A172 (cell line): Measurements from ENCODE around the gene SYT6. TPM values are rescaled to one million over a fixed set of nuclear protein-coding genes. Genes with fewer than 3 reads are reported as not detected.

Experiments used
- DNase-seq: peaks from one replicate; pipeline ENCODE4 v3.0.0-alpha.2; 2015; ENCODE audit warnings: low spot score
- total RNA-seq: library from RNA; depleted of rRNA; stranded (reverse); fragments of >200 nt; shearing (Covaris generic); gene quantifications from 2 replicates; pipeline ENCODE4 v1.2.3, GENCODE V29; 2014

SYT6 gene
- total RNA-seq, 1 experiment from 2014 or later, result not detected

- peak; percentile 14 for DNase-seq
Observed at GRCh38 chr1:114154963-114155322, 1.3 kb upstream of the SYT6 start.

DNA sequence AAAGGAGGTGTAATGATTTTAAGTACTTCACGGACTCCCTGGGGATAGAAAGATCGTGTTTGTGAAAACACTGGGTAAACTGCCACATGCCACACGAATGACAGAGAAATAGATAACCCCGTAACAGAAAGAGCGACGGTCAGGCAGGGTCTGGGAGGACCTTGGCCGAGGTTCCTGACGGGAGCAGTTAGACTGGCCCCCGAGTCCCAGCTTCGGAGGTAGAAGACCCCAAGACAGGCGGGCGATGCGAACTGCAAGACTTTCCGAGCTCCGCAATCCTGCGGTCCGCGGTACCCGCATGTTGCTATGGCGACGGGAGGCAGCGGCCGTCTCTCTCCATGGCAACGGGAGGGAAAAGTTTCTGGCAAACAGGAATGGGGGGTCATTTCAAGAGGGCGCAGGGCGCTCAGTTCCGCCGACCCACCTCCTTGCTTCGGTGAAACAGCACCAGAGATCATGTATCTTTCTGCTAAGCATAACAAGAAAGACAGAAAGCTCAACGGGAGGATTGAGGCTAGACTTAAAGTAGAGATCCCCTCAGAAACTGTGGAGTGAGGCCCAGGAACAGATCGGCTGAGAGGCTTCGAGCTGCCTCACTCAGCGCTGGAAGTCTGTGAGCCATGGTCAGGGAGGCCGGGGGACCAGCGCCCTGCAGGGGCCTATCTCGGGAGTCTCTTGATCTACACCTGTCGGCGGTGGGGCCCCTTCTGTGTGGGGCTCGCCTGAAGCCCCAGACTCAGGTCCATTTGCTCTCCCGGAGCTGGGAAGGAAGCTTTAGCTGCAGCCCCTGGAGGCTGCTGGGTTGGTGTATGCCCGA is 685 bp upstream of the SYT6 start:
- DNase-seq, result no peak

GRCh38 chr1:114152508-114153260 is 985 bp downstream of the SYT6 start:
- DNase-seq, result no peak

DNA sequence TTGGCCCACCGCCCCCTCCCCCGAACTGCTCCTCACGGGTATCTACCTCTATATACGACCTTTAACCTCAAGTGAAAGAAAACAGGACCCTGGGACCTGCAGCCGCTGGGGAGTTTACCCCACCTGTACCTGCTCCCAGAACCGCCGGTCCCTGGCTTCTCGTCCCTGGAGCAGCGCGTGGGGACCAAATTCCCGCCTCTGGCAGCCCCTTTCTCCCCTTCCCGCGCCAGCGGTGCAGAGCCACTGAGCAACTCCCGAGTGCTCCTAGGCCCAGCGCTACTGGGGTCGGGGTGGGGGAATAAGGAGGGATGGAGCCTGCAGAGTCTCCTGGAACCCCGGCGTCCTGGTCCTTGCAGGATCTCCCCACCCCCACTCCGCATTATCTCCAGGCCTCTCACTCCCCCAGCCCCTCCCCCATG is 1.6 kb downstream of the SYT6 start:
- DNase-seq, result no peak

- no peak for DNase-seq
Observed at GRCh38 chr1:114150016-114150415, 3.7 kb downstream of the SYT6 start.

GRCh38 chr1:114149211-114149610 is 4.5 kb downstream of the SYT6 start:
- no peak for DNase-seq

DNA sequence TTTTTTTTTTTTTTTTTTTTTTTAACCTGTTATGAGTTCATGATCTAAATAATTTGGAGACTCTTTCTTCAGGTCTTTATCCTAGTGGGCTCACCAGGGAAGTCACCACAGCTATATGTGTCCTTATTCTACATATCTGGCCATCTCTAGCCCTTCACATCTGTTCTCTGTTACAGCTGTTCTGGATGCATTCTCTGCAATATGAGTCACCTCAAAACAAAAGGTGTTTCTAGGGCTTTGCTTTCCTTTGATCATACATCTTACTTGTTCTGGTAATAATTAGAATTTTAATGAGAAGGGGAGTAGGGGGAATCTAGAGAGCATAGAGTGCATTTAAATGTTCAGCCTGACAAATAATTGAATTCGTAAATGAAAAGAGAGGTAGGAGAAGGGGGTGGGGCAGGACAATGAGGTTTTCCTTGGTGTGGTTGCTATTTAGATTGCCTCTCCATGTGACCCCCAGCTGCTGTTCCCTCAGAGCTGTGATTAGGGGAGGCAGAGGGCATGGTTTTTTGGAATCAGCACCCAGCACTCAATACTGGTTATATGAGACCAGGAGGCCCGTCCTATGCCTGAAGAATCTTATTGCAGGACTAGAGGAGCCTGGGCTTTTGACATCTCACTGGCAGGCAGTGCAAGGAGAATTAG is 8.0 kb downstream of the SYT6 start:
- no peak for DNase-seq

DNA sequence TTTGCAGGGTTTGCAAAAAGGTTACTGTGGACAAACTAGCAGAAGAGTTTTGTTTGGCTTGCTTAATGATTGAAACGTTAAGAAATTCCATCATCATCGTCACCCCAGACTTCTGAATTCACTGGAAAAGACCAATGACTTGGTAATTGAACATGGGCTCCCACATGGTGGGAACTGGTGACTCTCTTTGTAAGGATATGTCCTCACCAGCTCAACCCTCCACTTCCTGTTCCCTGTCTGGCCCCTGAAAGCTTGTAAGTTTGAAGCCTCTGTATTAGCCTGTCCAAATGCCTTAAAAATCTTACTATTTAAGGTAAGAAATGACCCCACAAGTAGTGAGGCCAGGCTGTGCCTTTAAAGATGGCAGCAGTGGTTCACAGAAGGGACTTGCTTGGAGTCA is 9.7 kb downstream of the SYT6 start:
- DNase-seq, result no peak

DNA sequence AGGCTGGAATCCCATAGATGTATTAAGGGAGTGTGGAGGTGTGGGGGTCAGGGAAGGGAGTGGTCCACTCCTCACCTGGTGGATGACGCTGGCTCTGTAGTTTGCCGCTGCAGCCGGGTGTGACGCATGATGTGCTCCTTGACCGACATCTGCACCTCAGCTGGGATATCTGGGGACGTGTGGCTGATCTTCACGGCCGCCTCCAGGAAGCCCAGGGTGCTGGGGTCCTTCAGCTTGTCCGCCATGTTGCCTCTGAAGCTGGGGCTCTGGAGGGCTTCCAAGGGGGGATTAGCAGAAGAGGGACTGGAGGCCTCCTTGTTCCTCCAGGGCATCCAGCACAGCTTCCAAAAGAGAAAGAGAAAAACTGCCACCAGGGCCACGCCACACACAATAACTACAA is 14.1 kb downstream of the SYT6 start:
- no peak for DNase-seq

- DNase-seq, result no peak
Observed at GRCh38 chr1:114137497-114137896, 16.2 kb downstream of the SYT6 start.

DNA sequence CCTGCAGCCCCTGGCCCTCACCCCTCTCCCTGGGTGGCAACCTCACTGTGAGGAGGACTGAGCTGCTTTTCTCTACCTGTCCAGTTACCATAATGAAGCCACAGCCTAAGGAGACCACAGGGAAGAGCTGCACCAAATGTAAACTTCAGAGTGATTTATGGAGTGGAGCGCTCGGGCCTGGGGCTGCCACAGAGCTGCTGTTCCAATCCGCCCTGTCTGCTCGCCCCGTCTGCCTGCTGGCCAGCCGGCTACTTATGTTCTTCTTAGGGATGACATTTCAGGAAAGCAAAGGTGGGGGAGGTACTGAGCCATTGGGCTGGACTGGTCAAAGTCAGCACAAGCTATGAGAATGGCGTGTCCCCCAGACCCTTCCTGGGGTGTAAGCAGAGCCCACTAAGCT is 17.9 kb downstream of the SYT6 start:
- DNase-seq, result no peak

- no peak for DNase-seq
Observed at GRCh38 chr1:114134518-114134917, 19.2 kb downstream of the SYT6 start.

GRCh38 chr1:114133129-114133528 is 20.5 kb downstream of the SYT6 start:
- no peak for DNase-seq

DNA sequence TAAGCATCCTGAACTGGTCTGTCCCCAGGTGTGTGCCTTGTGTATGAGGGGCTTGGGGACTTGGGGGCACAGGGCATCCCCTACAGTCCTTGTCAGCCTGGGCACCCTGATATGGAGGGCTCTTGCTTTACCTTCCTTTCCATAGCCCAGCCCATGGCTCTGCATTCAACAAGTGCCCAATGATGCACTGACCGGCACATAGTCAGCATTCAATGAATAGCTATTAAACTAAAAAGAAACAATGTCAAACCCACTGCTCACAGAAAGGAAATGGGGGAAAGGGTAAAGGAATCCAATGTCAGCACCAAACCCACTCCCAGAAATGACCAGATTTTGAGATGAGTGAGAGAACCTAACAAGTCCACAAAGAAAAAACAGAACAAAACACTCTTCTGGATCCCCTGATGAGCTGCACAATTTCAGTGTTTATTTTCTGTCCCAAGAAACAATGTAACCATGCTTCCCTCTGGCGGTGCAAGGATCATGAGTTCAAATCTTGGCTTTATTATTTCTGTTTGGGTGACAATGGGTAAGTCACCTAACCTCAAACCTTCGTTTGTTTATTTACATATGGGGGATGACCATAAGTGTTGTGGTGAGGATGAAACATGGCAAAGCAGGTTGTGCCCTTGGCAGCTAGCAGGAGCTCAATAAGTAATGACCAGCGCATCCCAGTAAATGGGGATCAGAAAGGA is 22.0 kb downstream of the SYT6 start:
- DNase-seq, result no peak

- no peak for DNase-seq
Observed at GRCh38 chr1:114130846-114131525, 22.7 kb downstream of the SYT6 start.

- no peak for DNase-seq
Observed at GRCh38 chr1:114130213-114130612, 23.5 kb downstream of the SYT6 start.

DNA sequence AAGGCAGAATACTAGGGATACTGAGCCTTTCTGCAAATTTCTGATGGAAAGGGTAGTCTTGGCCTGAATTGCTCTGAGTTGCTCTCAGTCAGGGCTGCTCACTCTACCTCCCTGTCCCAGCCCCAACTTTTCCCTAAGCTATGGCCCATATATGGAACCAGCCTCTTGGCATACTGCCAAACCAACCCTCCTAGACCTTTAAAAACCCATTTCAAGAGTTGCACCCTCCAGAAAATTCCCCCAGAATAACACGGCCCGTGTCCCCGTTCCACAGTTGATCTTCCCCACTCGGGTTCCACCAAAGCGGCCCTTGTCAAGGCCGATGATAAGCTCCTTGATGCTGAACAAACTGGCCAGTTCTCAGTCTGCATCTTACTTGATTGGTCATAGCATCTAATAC is 25.4 kb downstream of the SYT6 start:
- DNase-seq, result no peak

- DNase-seq, result no peak
Observed at GRCh38 chr1:114126261-114127095, 27.2 kb downstream of the SYT6 start.

- no peak for DNase-seq
Observed at GRCh38 chr1:114124644-114125043, 29.0 kb downstream of the SYT6 start.

DNA sequence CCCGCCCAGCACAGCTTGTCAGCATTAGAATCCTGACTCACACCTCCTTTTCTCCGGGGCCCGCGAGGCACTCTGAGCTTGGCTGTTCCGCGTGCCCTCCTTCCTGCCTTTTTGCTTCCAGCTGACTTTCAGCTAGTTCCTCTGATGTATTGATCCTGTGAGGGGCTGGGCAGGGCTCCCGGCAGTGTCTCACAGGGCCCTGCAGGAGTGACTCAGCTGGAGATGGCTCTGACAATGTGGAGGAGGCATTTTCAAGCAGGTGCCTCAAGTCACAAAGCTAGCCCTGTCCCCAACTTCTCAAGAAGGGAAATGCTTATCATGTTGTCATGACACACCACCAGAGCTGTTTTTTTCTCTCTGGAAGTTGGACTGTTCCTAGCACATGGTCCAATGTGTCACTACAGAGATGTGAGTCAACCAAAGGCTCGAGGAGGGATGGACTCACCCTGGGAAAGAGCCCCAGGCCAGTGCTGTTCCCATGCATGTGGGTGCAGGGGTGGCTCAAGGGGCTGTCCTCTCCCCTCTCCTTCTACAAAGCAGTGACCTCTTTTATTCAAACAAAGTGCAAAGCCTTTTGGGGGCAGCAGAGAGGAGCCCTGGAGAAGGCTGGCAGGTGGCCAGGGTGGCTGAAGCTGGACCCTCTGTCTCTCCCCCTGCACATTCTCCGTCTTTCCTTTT is 30.6 kb downstream of the SYT6 start:
- DNase-seq, result peak; percentile 49
